Small intestine (tissue), 7 donors: Measurements from ENCODE around the gene IGFBP3. TPM values are rescaled to one million over a fixed set of nuclear protein-coding genes. Genes with fewer than 3 reads are reported as not detected.

Experiments used
- DNase-seq, 2 donors: peaks; one replicate each; pipeline versions ENCODE4 v3.0.0 to v3.0.0-alpha.2; 2013
- FAIRE-seq: peaks from 2 replicates; lab custom pipeline; 2012; peaks lifted over from hg19 to GRCh38; lab: Jason Lieb, UNC
- H3K27ac ChIP-seq, 3 donors: one replicate each; pipeline ENCODE4 v1.5.1; 2013; ENCODE audit warnings: low read length in 2 of 3, mild to moderate bottlenecking in 2 of 3, control low read depth in 1 of 3, inconsistent platforms in 1 of 3, low read depth in 1 of 3, moderate library complexity in 1 of 3
- H3K27me3 ChIP-seq, 3 donors: one replicate each; pipeline ENCODE4 v1.6.1; 2013; ENCODE audit warnings: low read length in 3 of 3, inconsistent platforms in 1 of 3; ENCODE audit not compliant: control insufficient read depth in 3 of 3, insufficient read depth in 3 of 3
- H3K36me3 ChIP-seq, 3 donors: one replicate each; pipeline ENCODE4 v1.6.1; 2013; ENCODE audit warnings: low read length in 3 of 3, inconsistent platforms in 1 of 3, low read depth in 1 of 3, mild to moderate bottlenecking in 1 of 3, moderate library complexity in 1 of 3; ENCODE audit not compliant: control insufficient read depth in 3 of 3, insufficient read depth in 2 of 3
- H3K4me1 ChIP-seq, 3 donors: one replicate each; pipeline ENCODE4 v1.6.1; 2013; ENCODE audit warnings: low read length in 2 of 3, inconsistent platforms in 1 of 3, low read depth in 1 of 3, mild to moderate bottlenecking in 1 of 3, moderate library complexity in 1 of 3; ENCODE audit not compliant: control insufficient read depth in 3 of 3, insufficient read depth in 2 of 3
- H3K4me3 ChIP-seq, 3 donors: one replicate each; pipeline ENCODE4 v1.5.1; 2013; ENCODE audit warnings: low read length in 3 of 3, control low read depth in 1 of 3, inconsistent platforms in 1 of 3, low read depth in 1 of 3, mild to moderate bottlenecking in 1 of 3, moderate library complexity in 1 of 3
- H3K9me3 ChIP-seq, 2 donors: one replicate each; pipeline ENCODE4 v1.6.1; 2013; ENCODE audit warnings: low read depth in 1 of 2, low read length in 1 of 2; ENCODE audit not compliant: control insufficient read depth in 2 of 2, insufficient read depth in 1 of 2
- WGBS, 3 donors: extraction: QIAGEN DNeasy Blood & Tissue Kit; methylation state at CpG; one replicate each; pipeline ENCODE4 v1.1.7; 2013; 5-methylcytosine and 5-hydroxymethylcytosine counted together
- polyA plus RNA-seq, 4 donors: library from polyadenylated mRNA; stranded (reverse) in 3 of 4; unstranded in 1 of 4; fragments of 200-250 nt in 3 of 4; fragments of 120-200 nt in 1 of 4; gene quantifications; one replicate each; pipeline versions ENCODE4 v1.2.1 to v1.2.3, GENCODE V29; 2013
- donor health status: healthy with polysubstance abuse.
- donor health status: control.
- donor health status: control.
- donor health status: Bipolar disorder and iron deficiency.
- donor health status: healthy.

The IGFBP3 gene
- polyA plus RNA-seq, 4 donors: 1.6 to 108 (median 49.5) TPM

GRCh38 chr7:45890125-45890901 is 30.8 kb downstream of the IGFBP3 start:
- Histone ChIP-seq H3K9me3 (no peaks in the 10 kb centered on the region), H3K27ac (no peak overlapping the region), H3K36me3 (no peaks in the 10 kb centered on the region), H3K27me3 (peaks cover 14 to 44% (median 16%) of the 10 kb centered on the region in 3 donors), H3K4me3 (no peak overlapping the region), H3K4me1 (no peaks in the 10 kb centered on the region)
- 74 to 83% (median 81%) methylated on average over 8 of the region's 8 CpGs for WGBS, 3 donors
- FAIRE-seq (no peak), DNase-seq (no peak)

GRCh38 chr7:45889367-45890067 is 31.6 kb downstream of the IGFBP3 start:
- DNase-seq (no peak), FAIRE-seq (no peak)
- no peaks in the 10 kb centered on the region for H3K9me3 ChIP-seq
- no peaks in the 10 kb centered on the region for H3K36me3 ChIP-seq
- peaks cover 14 to 50% (median 19%) of the 10 kb centered on the region in 3 donors for H3K27me3 ChIP-seq
- no peaks in the 10 kb centered on the region for H3K4me1 ChIP-seq
- no peak overlapping the region for H3K27ac ChIP-seq
- WGBS, 3 donors: 49 to 56% (median 51%) methylated on average over 8 of the region's 8 CpGs
- H3K4me3 ChIP-seq: no peak overlapping the region

- Histone ChIP-seq H3K27ac (no peak overlapping the region), H3K27me3 (peaks cover 14 to 51% (median 19%) of the 10 kb centered on the region in 3 donors), H3K9me3 (no peaks in the 10 kb centered on the region), H3K4me3 (peak overlapping the region in 1 of 3 donors; percentile 8), H3K4me1 (no peaks in the 10 kb centered on the region), H3K36me3 (no peaks in the 10 kb centered on the region)
- 9 to 14% (median 13%) methylated on average over 14 of the region's 14 CpGs for WGBS, 3 donors
- no peak for FAIRE-seq
- no peak for DNase-seq
Measured at GRCh38 chr7:45888993-45889366, 32.1 kb downstream of the IGFBP3 start.

GRCh38 chr7:45888185-45888992 is 32.7 kb downstream of the IGFBP3 start, which contains the start of gene IGFBP1:
IGFBP1 (plus strand) TSS chr7:45888488; CDS start chr7:45888653, 165 bp downstream.
- peak within 1 kb of the TSS in 1 of 3 donors; percentile 8 for H3K4me3 ChIP-seq
- no peak within 1 kb of the TSS for H3K27ac ChIP-seq
- no peaks in the 10 kb centered on the region for H3K36me3 ChIP-seq
- DNase-seq (peak in 1 of 2 donors; percentile 40), FAIRE-seq (no peak)
- WGBS, 3 donors: 1 to 6% (median 3%) methylated on average over 63 to 73 of the region's 73 CpGs
- no peaks in the 10 kb centered on the region for H3K9me3 ChIP-seq
- H3K4me1 ChIP-seq: no peaks in the 10 kb centered on the region
- H3K27me3 ChIP-seq: peaks cover 14 to 51% (median 19%) of the 10 kb centered on the region in 3 donors

- Histone ChIP-seq H3K27ac (no peak overlapping the region), H3K36me3 (no peaks in the 10 kb centered on the region), H3K9me3 (no peaks in the 10 kb centered on the region), H3K27me3 (peaks cover 14 to 46% (median 19%) of the 10 kb centered on the region in 3 donors), H3K4me3 (no peak overlapping the region), H3K4me1 (no peaks in the 10 kb centered on the region)
- WGBS, 3 donors: 79 to 92% (median 84%) methylated on average over 5 of the region's 5 CpGs
- DNase-seq (no peak), FAIRE-seq (no peak)
Measured at GRCh38 chr7:45886931-45887667, 34.0 kb downstream of the IGFBP3 start.

- no peaks in the 10 kb centered on the region for H3K36me3 ChIP-seq
- H3K4me3 ChIP-seq: no peak overlapping the region
- H3K4me1 ChIP-seq: no peaks in the 10 kb centered on the region
- peaks cover 14 to 43% (median 19%) of the 10 kb centered on the region in 3 donors for H3K27me3 ChIP-seq
- 51 to 63% (median 53%) methylated on average over 7 of the region's 7 CpGs for WGBS, 3 donors
- FAIRE-seq: no peak
- H3K27ac ChIP-seq: no peak overlapping the region
- DNase-seq: no peak
- H3K9me3 ChIP-seq: no peaks in the 10 kb centered on the region
Measured at GRCh38 chr7:45885264-45885882, 35.7 kb downstream of the IGFBP3 start.

- Histone ChIP-seq H3K4me3 (no peak overlapping the region), H3K4me1 (no peaks in the 10 kb centered on the region), H3K27ac (no peak overlapping the region), H3K9me3 (peaks cover 0 to 2% of the 10 kb centered on the region in 2 donors), H3K36me3 (no peaks in the 10 kb centered on the region), H3K27me3 (peaks cover 10 to 33% (median 11%) of the 10 kb centered on the region in 3 donors)
- WGBS, 3 donors: 75 to 82% (median 81%) methylated on average over 4 of the region's 4 CpGs
- FAIRE-seq (no peak), DNase-seq (no peak)
Measured at GRCh38 chr7:45884136-45884535, 36.9 kb downstream of the IGFBP3 start.
